ENCODE results near the gene HOXA3. TPM values are rescaled to one million over a fixed set of nuclear protein-coding genes. Genes with fewer than 3 reads are reported as not detected.

The HOXA3 gene
- total RNA-seq, 1 donor from 2014 or later, result 3.9 TPM

- Histone ChIP-seq H3K27me3 (no peaks in the 10 kb centered on the region), H3K9me3 (no peaks in the 10 kb centered on the region), H3K36me3 (no peaks in the 10 kb centered on the region), H3K27ac (peak within 1 kb of the TSS; percentile 99), H3K4me1 (peaks cover 46% of the 10 kb centered on the region), H3K4me3 (peak within 1 kb of the TSS; percentile 56 to 64)
- DNase-seq (ENCODE audit: extremely low spot score in 2 of 2), result no peak
- TF ChIP-seq CTCF (IDR thresholded peaks at IDR 0.05), result no peak
- peak in 1 of 2 donors; percentile 90 for TF ChIP-seq POLR2AphosphoS5 (IDR thresholded peaks at IDR 0.05; ENCODE audit: insufficient read depth in 1 of 2, low read depth in 1 of 2)
- intact Hi-C loops (cut with DNase I), result no loop called here
Observed at GRCh38 chr7:27173956-27174873, 21.8 kb upstream of the HOXA3 start, which contains the start of gene HOXA10. Gene HOXA10, minus strand, starts transcription at chr7:27174320. Its CDS starts 14 bp downstream, at chr7:27174306.

GRCh38 chr7:27173511-27173955 lies 21.1 kb upstream of the HOXA3 start:
- no peak for DNase-seq (ENCODE audit: extremely low spot score in 2 of 2)
- H3K9me3 ChIP-seq, result no peaks in the 10 kb centered on the region
- H3K36me3 ChIP-seq, result no peaks in the 10 kb centered on the region
- H3K4me1 ChIP-seq, result peaks cover 48% of the 10 kb centered on the region
- peak overlapping the region; percentile 56 to 64 for H3K4me3 ChIP-seq
- intact Hi-C loops (cut with DNase I), result no loop called here
- H3K27ac ChIP-seq, result peak overlapping the region; percentile 99
- TF ChIP-seq POLR2A (IDR thresholded peaks at IDR 0.05) (no peak), POLR2AphosphoS5 (IDR thresholded peaks at IDR 0.05; ENCODE audit: insufficient read depth in 1 of 2, low read depth in 1 of 2) (no peak), CTCF (IDR thresholded peaks at IDR 0.05) (no peak)
- no peaks in the 10 kb centered on the region for H3K27me3 ChIP-seq

GRCh38 chr7:27172823-27173510 lies 20.6 kb upstream of the HOXA3 start:
- H3K4me1 ChIP-seq, result peaks cover 54% of the 10 kb centered on the region
- peak overlapping the region; percentile 99 for H3K27ac ChIP-seq
- no peaks in the 10 kb centered on the region for H3K36me3 ChIP-seq
- no peak for DNase-seq (ENCODE audit: extremely low spot score in 2 of 2)
- H3K4me3 ChIP-seq, result peak overlapping the region; percentile 56 to 64
- intact Hi-C loops (cut with DNase I), result no loop called here
- no peaks in the 10 kb centered on the region for H3K27me3 ChIP-seq
- TF ChIP-seq POLR2A (IDR thresholded peaks at IDR 0.05) (peak in 1 of 2 donors; percentile 61), CTCF (IDR thresholded peaks at IDR 0.05) (no peak), POLR2AphosphoS5 (IDR thresholded peaks at IDR 0.05; ENCODE audit: insufficient read depth in 1 of 2, low read depth in 1 of 2) (peak; percentile 66 to 96)
- no peaks in the 10 kb centered on the region for H3K9me3 ChIP-seq

- no peak for TF ChIP-seq POLR2A (IDR thresholded peaks at IDR 0.05)
- TF ChIP-seq CTCF (IDR thresholded peaks at IDR 0.05), result no peak
- TF ChIP-seq POLR2AphosphoS5 (IDR thresholded peaks at IDR 0.05; ENCODE audit: insufficient read depth in 1 of 2, low read depth in 1 of 2), result no peak
- H3K36me3 ChIP-seq, result no peaks in the 10 kb centered on the region
- H3K4me1 ChIP-seq, result peaks cover 57% of the 10 kb centered on the region
- peak overlapping the region; percentile 99 for H3K27ac ChIP-seq
- no peaks in the 10 kb centered on the region for H3K27me3 ChIP-seq
- peak overlapping the region; percentile 56 to 64 for H3K4me3 ChIP-seq
- intact Hi-C loops (cut with DNase I), result no loop called here
- no peaks in the 10 kb centered on the region for H3K9me3 ChIP-seq
- DNase-seq (ENCODE audit: extremely low spot score in 2 of 2), result no peak
Observed at GRCh38 chr7:27172315-27172774, 20.0 kb upstream of the HOXA3 start.
